NCI-H187 (cell line): ENCODE data around the gene TBC1D23.
"Not testable (repeated sequence)": the region's sequence is repeated elsewhere in the genome, so short reads cannot be mapped to it uniquely, and the experiment has no call there.

Source experiments
- DNase-seq, 2 experiments: peaks; one replicate each; lab custom pipeline; 2025; lab: John Stamatoyannopoulos, UW

Gene TBC1D23

DNA sequence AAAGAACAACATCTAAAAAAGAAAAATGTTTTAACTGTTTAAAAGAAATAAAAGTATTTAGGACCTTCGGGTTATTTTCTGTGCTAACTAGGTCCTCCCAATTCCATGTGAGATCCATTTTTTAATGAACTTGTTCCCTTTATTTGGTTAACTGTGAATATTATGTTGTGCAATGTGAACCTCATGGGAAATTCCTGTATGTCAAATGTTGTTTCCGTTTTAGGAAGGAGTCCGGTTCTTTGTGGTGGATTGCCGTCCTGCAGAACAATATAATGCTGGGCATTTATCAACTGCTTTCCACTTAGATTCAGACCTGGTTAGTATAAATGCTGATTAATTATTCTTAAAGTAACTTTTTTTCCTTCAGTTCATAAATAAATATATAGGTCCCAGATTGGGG lies 38.2 kb downstream of the TBC1D23 start:
- no peak for DNase-seq

DNA sequence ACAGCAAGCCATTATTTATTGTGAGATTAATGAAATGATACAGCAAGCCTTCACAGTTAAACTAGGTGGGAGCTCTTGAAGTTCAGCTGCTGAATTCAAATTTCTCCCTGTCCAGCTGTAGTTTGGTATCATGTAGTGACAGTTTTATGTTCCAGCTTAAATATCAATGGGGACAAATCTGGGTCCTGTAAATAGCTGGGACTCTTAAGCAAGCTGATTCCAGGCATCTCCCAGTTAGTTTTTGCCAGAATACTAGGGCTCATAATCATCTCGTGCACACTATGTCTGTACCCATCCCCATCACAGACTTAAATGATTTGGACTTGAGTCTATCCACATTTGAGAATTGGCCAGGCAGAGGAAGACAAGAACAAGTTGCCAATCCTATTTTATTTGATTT lies 45.9 kb downstream of the TBC1D23 start:
- DNase-seq: no peak

- no peak for DNase-seq
Measured at GRCh38 chr3:100310355-100310965, 49.7 kb downstream of the TBC1D23 start.

GRCh38 chr3:100311011-100311410 lies 50.2 kb downstream of the TBC1D23 start:
- DNase-seq: no peak

GRCh38 chr3:100316641-100317069 lies 55.9 kb downstream of the TBC1D23 start:
- DNase-seq: no peak

DNA sequence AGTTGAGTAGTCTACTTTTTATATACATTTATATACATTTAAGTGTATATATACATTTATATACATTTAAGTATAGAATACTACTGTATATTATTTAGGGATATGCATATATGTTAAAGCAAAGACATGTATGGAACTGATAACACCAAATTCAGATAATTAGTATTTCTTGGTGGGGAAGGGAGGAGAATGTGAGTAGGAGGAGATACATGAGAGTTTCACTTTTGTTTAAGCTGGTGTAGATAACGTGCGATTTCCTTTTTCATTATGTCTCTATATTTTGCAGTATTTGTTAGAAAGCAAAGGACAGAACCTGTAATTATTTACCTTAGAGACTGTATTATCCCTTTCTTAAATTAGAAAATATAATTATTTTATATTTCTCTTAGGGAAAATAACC lies 57.1 kb downstream of the TBC1D23 start:
- no peak for DNase-seq

- no peak for DNase-seq
Measured at GRCh38 chr3:100319951-100320350, 59.2 kb downstream of the TBC1D23 start.

GRCh38 chr3:100324044-100324443 lies 63.3 kb downstream of the TBC1D23 start:
- DNase-seq: no peak

GRCh38 chr3:100325827-100326226 lies 65.0 kb downstream of the TBC1D23 start:
- no peak for DNase-seq

DNA sequence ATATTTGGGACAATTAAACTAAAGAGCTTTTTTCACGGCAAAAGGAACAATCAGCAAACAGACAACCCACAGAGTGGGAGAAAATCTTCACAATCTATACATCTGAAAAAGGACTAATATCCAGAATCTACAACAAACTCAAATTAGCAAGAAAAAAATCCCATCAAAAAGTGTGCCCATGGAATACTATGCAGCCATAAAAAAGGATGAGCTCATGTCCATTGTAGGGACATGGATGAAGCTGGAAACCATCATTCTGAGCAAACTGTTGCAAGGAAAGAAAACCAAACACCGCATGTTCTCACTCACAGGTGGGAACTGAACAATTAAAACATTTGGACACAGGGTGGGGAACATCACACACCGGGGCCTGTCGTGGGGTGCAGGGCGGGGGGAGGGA lies 66.6 kb downstream of the TBC1D23 start:
- not testable (repeated sequence) for DNase-seq

- no peak for DNase-seq
Measured at GRCh38 chr3:100329800-100330489, 69.2 kb downstream of the TBC1D23 start.

DNA sequence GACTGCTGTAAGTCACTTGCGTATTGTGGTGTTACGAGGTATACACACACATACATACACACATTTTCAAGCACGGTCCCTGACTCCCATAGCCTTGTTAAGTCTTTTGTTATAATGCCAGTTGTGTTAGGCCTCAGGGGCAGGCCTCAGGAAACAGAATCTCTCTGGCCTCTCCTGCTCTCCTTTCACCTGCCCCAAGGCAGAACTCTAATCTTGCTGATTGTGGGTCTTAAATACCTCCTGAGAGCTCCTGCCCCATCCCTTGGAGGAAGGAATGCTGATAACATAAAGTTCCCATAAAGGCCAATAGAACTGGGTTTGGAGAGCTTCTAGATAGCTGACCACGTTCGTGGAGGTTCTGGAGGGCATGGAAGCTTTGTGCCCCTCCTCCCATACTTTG lies 69.9 kb downstream of the TBC1D23 start:
- no peak for DNase-seq

GRCh38 chr3:100331660-100332059 lies 70.9 kb downstream of the TBC1D23 start:
- DNase-seq: no peak

- DNase-seq: no peak
Measured at GRCh38 chr3:100333051-100333450, 72.3 kb downstream of the TBC1D23 start.

DNA sequence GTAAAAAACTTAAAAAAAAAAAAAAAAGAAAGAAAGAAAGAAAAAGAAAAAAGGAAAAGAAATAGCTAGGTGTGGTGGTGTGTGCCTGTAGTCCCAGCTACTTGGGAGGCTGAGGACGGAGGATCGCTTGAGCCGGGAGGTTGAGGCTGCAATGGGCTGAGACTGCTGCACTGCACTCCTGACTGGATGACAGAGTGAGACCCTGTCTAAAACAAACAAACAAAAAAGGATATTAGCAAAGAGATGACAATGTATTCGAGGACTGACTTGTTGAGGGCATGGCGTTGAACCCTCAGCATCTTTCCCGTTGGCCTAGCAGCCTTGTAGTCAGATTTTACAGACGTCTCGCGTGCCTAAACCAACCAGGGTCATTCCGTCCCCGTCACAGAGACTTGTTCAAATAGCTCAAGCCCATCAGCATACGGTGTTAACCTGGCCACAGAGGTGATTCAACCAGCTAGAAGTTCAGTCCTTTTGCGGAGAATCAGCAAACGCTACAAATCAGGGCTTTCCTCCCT lies 73.2 kb downstream of the TBC1D23 start:
- no peak for DNase-seq

DNA sequence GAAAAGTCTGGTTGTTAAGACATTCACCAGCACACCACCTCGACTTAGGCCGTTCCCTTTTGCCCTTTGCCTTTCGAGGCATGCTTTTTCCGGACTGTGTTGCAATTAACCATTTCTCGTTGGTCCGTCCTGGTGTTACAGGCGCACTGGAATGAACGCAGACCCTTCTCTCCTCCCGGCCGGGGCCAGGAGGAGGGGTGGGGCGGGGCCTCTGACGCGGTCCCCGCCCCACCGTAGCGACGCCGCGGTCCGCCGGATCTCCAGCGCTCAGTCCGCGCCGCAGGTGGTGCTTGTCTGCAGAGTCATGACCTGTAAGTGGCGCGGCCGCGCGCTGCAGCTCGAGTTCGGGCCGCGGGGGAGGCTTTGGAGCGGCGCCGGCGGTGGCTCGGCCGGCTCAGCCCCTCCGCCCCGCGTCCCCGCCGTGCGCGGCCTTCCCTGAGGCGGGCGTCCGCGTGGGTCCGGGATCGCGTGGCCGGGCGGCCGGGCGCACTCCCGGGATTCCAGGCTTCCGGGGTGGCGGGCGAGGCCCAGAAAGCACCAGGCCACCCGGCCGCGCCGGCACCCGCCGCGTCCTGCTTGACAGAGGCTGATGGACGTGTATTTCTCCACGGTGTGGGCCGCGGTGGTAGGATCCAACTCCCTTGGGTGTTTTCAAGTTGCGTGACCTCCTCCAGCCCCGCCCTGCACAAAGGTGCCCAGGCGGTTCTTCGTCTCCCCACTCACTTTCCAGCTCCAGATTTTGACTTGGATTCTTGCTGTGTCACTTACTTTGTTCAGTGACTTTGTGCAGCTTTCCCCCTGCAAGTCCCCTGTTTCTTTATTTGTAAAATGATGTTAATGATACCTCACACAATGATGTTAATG lies 73.9 kb downstream of the TBC1D23 start, which contains the start of gene NIT2:
Gene NIT2, plus strand, starts transcription at position 270 of the 864 bp plus-strand sequence. Its CDS starts 35 bp downstream, at position 305.
- peak; percentile 41 to 49 for DNase-seq

- DNase-seq: peak in 1 of 2 experiments; percentile 1
Measured at GRCh38 chr3:100335434-100335833, 74.6 kb downstream of the TBC1D23 start.

GRCh38 chr3:100336229-100336628 lies 75.4 kb downstream of the TBC1D23 start:
- DNase-seq: not testable (repeated sequence)

- DNase-seq: no peak
Measured at GRCh38 chr3:100338911-100339310, 78.1 kb downstream of the TBC1D23 start.

- DNase-seq: no peak
Measured at GRCh38 chr3:100339786-100340185, 79.0 kb downstream of the TBC1D23 start.

DNA sequence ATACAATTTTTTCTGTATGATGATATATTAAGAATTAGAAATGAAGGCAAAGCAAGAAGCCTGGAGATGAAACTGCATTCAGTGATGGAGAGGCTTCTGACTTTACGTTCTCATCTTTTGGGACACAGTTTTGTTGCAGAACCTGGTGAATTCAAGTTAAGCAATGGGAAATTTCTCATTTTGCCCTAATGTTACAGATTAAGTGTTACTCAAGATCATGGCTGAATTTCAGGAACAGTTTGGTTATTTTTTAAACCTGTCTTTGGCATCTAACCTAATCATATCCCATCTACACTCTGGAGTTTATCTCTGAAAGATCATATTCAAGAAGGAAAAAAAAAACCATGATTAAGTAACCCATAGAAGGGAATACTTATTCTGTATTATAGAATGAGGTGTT lies 79.7 kb downstream of the TBC1D23 start:
- no peak for DNase-seq

DNA sequence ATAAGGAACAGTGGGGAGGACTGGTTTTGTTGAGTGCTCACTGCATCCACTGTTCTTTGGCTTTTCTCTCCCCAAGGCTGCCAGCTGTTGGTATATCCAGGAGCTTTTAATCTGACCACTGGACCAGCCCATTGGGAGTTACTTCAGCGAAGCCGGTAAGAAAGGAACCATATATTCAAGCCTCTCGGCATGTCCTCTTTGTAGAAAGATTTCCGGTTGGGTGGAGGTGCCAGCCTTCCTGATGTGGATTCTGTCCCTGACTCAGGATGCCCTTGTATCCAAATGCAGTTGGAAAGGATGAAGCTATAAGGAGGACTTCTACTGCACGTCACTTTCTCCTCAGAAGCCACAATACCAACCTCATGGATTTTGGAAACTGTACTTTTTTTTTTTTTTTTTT lies 87.9 kb downstream of the TBC1D23 start:
- DNase-seq: no peak
